HepG2 (cell line): ENCODE results near the gene PRKCD. TPM values are rescaled to one million over a fixed set of nuclear protein-coding genes. Genes with fewer than 3 reads are reported as not detected.

ENCODE experiments used
- HNRNPUL1 ChIP-seq: fragments of 200-400 bp; formaldehyde crosslinking; IDR thresholded peaks from 2 replicates; pipeline ENCODE4 v1.6.1; 2017; ENCODE audit warnings: low read depth, mild to moderate bottlenecking, low read length, moderate library complexity
- MTA1 ChIP-seq: sonication (generic); formaldehyde crosslinking; IDR thresholded peaks from 2 replicates; pipeline ENCODE4 v1.4.0; 2020; ENCODE audit warnings: missing genetic modification reagents, mild to moderate bottlenecking, borderline replicate concordance
- MXI1 ChIP-seq: IDR thresholded peaks from 3 replicates; pipeline ENCODE4 v1.6.1; 2012; ENCODE audit warnings: low read depth, low read length, inconsistent platforms, borderline replicate concordance
- MZF1 ChIP-seq: sonication (generic); formaldehyde crosslinking; IDR thresholded peaks from 2 replicates; pipeline ENCODE4 v1.8.1; 2023; ENCODE audit warnings: mild to moderate bottlenecking, missing genetic modification reagents, borderline replicate concordance
- NFE2L1 ChIP-seq: sonication (generic); formaldehyde crosslinking; IDR thresholded peaks from 2 replicates; pipeline ENCODE4 v1.4.0; 2020; ENCODE audit warnings: missing genetic modification reagents, mild to moderate bottlenecking, borderline replicate concordance
- RFXANK ChIP-seq: IDR thresholded peaks from 2 replicates; pipeline ENCODE4 v1.6.1; 2016
- RORA ChIP-seq: sonication (generic); formaldehyde crosslinking; IDR thresholded peaks from 2 replicates; pipeline ENCODE4 v1.5.0; 2020; ENCODE audit warnings: mild to moderate bottlenecking, missing genetic modification reagents, moderate library complexity
- SIN3A ChIP-seq: IDR thresholded peaks from 2 replicates; pipeline ENCODE4 v1.6.1; 2011; ENCODE audit warnings: low read depth, mild to moderate bottlenecking, control low read depth, low read length, borderline replicate concordance
- SYNCRIP ChIP-seq: fragments of 200-400 bp; formaldehyde crosslinking; IDR thresholded peaks from 2 replicates; pipeline ENCODE4 v1.6.1; 2018; ENCODE audit warnings: mild to moderate bottlenecking, low read depth, low read length; ENCODE audit not compliant: insufficient read depth
- YEATS4 ChIP-seq: sonication (generic); formaldehyde crosslinking; IDR thresholded peaks from 2 replicates; pipeline ENCODE4 v1.4.0; 2020; ENCODE audit warnings: missing genetic modification reagents, borderline replicate concordance
- ZFP37 ChIP-seq: sonication (generic); formaldehyde crosslinking; IDR thresholded peaks from 2 replicates; pipeline ENCODE4 v1.4.0; 2020; ENCODE audit warnings: missing genetic modification reagents, borderline replicate concordance
- ZNF18 ChIP-seq: sonication (generic); formaldehyde crosslinking; IDR thresholded peaks from 2 replicates; pipeline ENCODE4 v1.8.0; 2022; ENCODE audit warnings: mild to moderate bottlenecking, missing genetic modification reagents; ENCODE audit not compliant: insufficient replicate concordance
- ZNF337 ChIP-seq: sonication (generic); formaldehyde crosslinking; IDR thresholded peaks from 2 replicates; pipeline ENCODE4 v1.5.1; 2020; ENCODE audit warnings: missing genetic modification reagents, low read depth, mild to moderate bottlenecking, borderline replicate concordance
- ZNF441 ChIP-seq: sonication (generic); formaldehyde crosslinking; IDR thresholded peaks from 2 replicates; pipeline ENCODE4 v1.7.0; 2021; ENCODE audit warnings: missing genetic modification reagents, borderline replicate concordance
- ZNF713 ChIP-seq: sonication (generic); formaldehyde crosslinking; IDR thresholded peaks from 2 replicates; pipeline ENCODE4 v1.4.0; 2020; ENCODE audit warnings: mild to moderate bottlenecking, missing genetic modification reagents
- ZNF772 ChIP-seq: sonication (generic); formaldehyde crosslinking; IDR thresholded peaks from 2 replicates; pipeline ENCODE4 v1.5.0; 2020; ENCODE audit warnings: mild to moderate bottlenecking, missing genetic modification reagents
- ZNF878 ChIP-seq: sonication (generic); formaldehyde crosslinking; IDR thresholded peaks from 2 replicates; pipeline ENCODE4 v1.8.1; 2023; ENCODE audit warnings: mild to moderate bottlenecking, missing genetic modification reagents, moderate library complexity
- polyA plus RNA-seq, 8 experiments: library from polyadenylated mRNA; depleted of rRNA in 3 of 8; stranded (reverse) in 7 of 8; unstranded in 1 of 8; fragments of >200 nt; fragmentation: Illumina TruSeq in 4 of 8; extraction: Trizol in 4 of 8; gene quantifications; 2 replicates each; pipeline versions ENCODE4 v1.2.1 to v1.2.3, GENCODE V29; 2011 to 2016; ENCODE audit warnings: low read depth in 4 of 8, missing spikeins in 1 of 8, mixed read lengths in 1 of 8; ENCODE audit not compliant: insufficient read depth in 1 of 8
- total RNA-seq, 5 experiments: library from RNA; depleted of rRNA; stranded (reverse); fragments of >200 nt; fragmentation: Illumina TruSeq; extraction: Trizol; gene quantifications; 2 replicates each; pipeline ENCODE4 v1.2.3, GENCODE V29; 2016; ENCODE audit warnings: low read depth in 1 of 5
- TF ChIP-seq, protein P1 (sequence below): sonication (generic); formaldehyde crosslinking; IDR thresholded peaks from 2 replicates; pipeline ENCODE4 v1.5.0; 2020; ENCODE audit warnings: mild to moderate bottlenecking, missing genetic modification reagents, borderline replicate concordance
- TF ChIP-seq, protein P2 (sequence below): sonication (generic); formaldehyde crosslinking; IDR thresholded peaks from 2 replicates; pipeline ENCODE4 v1.4.0; 2020; ENCODE audit warnings: mild to moderate bottlenecking, missing genetic modification reagents
- TF ChIP-seq, protein P3 (sequence below): sonication (generic); formaldehyde crosslinking; IDR thresholded peaks from 2 replicates; pipeline ENCODE4 v1.4.0; 2020; ENCODE audit warnings: missing genetic modification reagents, borderline replicate concordance

PRKCD gene
- total and polyA plus RNA-seq, 2 of the 13 experiments (the other 11 are each of a cell fraction or from before 2014, with no cell fraction given) = 1.6 to 40.7 TPM

GRCh38 chr3:53134631-53135232, 26.3 kb upstream of the PRKCD start (continued):
- no peak for TF ChIP-seq ZNF18
- no peak for TF ChIP-seq SIN3A
- no peak for TF ChIP-seq ZNF441 (CRISPR knock-in tag)
- no peak for TF ChIP-seq MTA1 (CRISPR knock-in tag)
- TF ChIP-seq ZNF772 (CRISPR knock-in tag) = no peak
- TF ChIP-seq ZFP37 (CRISPR knock-in tag) = no peak
- TF ChIP-seq RFXANK (CRISPR knock-in tag) = no peak
- no peak for TF ChIP-seq SYNCRIP
- no peak for TF ChIP-seq HNRNPUL1
- TF ChIP-seq ZNF337 = no peak
- 0 out of 3 replicates have a peak, but pooled peaks have one; percentile 23 for TF ChIP-seq MXI1
- no peak for TF ChIP-seq ZNF713 (CRISPR knock-in tag)
- no peak for TF ChIP-seq MZF1
- TF ChIP-seq, protein P1, sequence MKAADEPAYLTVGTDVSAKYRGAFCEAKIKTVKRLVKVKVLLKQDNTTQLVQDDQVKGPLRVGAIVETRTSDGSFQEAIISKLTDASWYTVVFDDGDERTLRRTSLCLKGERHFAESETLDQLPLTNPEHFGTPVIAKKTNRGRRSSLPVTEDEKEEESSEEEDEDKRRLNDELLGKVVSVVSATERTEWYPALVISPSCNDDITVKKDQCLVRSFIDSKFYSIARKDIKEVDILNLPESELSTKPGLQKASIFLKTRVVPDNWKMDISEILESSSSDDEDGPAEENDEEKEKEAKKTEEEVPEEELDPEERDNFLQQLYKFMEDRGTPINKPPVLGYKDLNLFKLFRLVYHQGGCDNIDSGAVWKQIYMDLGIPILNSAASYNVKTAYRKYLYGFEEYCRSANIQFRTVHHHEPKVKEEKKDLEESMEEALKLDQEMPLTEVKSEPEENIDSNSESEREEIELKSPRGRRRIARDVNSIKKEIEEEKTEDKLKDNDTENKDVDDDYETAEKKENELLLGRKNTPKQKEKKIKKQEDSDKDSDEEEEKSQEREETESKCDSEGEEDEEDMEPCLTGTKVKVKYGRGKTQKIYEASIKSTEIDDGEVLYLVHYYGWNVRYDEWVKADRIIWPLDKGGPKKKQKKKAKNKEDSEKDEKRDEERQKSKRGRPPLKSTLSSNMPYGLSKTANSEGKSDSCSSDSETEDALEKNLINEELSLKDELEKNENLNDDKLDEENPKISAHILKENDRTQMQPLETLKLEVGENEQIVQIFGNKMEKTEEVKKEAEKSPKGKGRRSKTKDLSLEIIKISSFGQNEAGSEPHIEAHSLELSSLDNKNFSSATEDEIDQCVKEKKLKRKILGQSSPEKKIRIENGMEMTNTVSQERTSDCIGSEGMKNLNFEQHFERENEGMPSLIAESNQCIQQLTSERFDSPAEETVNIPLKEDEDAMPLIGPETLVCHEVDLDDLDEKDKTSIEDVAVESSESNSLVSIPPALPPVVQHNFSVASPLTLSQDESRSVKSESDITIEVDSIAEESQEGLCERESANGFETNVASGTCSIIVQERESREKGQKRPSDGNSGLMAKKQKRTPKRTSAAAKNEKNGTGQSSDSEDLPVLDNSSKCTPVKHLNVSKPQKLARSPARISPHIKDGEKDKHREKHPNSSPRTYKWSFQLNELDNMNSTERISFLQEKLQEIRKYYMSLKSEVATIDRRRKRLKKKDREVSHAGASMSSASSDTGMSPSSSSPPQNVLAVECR (CRISPR knock-in tag) = no peak; the same call in 1 of the 2 replicates
- TF ChIP-seq, protein P2, sequence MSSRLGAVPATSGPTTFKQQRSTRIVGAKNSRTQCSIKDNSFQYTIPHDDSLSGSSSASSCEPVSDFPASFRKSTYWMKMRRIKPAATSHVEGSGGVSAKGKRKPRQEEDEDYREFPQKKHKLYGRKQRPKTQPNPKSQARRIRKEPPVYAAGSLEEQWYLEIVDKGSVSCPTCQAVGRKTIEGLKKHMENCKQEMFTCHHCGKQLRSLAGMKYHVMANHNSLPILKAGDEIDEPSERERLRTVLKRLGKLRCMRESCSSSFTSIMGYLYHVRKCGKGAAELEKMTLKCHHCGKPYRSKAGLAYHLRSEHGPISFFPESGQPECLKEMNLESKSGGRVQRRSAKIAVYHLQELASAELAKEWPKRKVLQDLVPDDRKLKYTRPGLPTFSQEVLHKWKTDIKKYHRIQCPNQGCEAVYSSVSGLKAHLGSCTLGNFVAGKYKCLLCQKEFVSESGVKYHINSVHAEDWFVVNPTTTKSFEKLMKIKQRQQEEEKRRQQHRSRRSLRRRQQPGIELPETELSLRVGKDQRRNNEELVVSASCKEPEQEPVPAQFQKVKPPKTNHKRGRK = no peak
- no peak for TF ChIP-seq RORA (CRISPR knock-in tag)
- TF ChIP-seq ZNF878 (CRISPR knock-in tag) = no peak
- TF ChIP-seq, protein P3, sequence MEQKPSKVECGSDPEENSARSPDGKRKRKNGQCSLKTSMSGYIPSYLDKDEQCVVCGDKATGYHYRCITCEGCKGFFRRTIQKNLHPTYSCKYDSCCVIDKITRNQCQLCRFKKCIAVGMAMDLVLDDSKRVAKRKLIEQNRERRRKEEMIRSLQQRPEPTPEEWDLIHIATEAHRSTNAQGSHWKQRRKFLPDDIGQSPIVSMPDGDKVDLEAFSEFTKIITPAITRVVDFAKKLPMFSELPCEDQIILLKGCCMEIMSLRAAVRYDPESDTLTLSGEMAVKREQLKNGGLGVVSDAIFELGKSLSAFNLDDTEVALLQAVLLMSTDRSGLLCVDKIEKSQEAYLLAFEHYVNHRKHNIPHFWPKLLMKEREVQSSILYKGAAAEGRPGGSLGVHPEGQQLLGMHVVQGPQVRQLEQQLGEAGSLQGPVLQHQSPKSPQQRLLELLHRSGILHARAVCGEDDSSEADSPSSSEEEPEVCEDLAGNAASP = peak; percentile 20; the same call in 1 of the 2 replicates
- no peak for TF ChIP-seq NFE2L1 (CRISPR knock-in tag)
- no peak for TF ChIP-seq YEATS4 (CRISPR knock-in tag)
